HCEC 1CT (cell line): Measurements from ENCODE around the gene KRTAP3-2.
"Not testable (repeated sequence)": the region's sequence is repeated elsewhere in the genome, so short reads cannot be mapped to it uniquely, and the experiment has no call there.

Experiments used
- DNase-seq: peaks from one replicate; pipeline ENCODE4 v3.0.0-alpha.2; 2017

The KRTAP3-2 gene

DNA sequence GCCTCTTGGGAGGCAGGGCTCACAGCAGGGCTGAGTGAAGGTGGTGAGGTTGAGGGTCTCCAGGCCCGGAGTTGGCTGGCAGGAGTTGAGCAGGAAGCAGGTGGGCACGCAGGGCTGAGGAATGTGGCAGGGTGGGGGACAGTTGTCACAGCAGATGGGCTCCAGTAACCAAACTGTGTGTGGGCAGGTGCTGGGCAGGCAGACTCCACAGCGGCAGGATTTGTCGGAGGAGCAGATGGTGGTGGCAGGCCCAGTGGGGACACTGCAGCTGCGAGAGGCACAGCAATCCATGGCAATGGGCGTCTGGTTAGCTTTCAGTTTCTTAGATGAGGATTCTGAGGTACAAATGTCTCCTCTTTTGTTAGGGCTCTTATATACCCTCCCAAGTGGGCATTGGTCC is at the start of gene KRTAP3-2:
Gene KRTAP3-2, minus strand, starts transcription at position 344 of the 400 bp plus-strand sequence. Its CDS starts 53 bp downstream, at position 291.
- not testable (repeated sequence) for DNase-seq

DNA sequence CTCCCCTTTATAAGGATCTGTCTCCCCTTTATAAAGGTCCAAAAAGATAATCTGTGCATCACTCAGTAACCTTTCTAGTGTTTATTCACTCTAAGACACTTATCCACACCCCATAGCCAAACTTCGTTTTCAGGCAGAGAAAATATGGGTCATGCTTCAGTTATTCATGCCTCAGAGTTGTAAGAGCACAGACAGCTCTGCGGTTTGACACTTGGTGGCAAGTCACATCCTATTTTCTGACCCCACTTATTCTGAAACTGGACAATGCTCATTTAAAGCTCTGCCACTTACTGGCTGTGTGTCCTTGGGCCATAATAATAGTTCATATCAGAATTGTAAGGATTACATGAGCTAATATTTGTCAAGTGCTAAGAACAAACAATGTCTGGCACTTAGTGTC is 49.4 kb upstream of the KRTAP3-2 start:
- peak; percentile 91 for DNase-seq

GRCh38 chr17:41048441-41048840 is 48.7 kb upstream of the KRTAP3-2 start:
- DNase-seq = peak; percentile 71

GRCh38 chr17:41046735-41047465 is 47.2 kb upstream of the KRTAP3-2 start, which contains the start of gene KRTAP2-1:
Gene KRTAP2-1 (minus strand): TSS chr17:41047316. CDS start chr17:41047267, 49 bp downstream.
- DNase-seq = not testable (repeated sequence)

DNA sequence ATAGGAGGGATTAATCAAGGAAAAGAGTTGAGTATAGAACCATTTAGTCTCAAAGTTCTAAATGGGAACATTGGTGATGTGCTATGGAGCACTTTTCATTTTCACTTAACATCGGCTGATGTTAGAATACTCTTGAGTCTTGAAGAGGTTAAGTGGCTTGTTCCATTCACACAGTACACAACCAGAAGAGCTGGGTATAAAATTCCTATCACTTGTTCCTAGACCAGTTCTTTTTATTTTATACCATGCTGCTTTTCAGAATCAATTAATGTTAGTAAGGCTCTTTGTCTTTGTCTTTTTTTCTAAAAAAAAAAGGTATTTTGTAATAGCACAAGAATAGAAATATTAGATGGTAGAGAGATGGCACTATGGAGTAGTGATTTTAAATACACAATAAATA is 43.2 kb upstream of the KRTAP3-2 start:
- no peak for DNase-seq

DNA sequence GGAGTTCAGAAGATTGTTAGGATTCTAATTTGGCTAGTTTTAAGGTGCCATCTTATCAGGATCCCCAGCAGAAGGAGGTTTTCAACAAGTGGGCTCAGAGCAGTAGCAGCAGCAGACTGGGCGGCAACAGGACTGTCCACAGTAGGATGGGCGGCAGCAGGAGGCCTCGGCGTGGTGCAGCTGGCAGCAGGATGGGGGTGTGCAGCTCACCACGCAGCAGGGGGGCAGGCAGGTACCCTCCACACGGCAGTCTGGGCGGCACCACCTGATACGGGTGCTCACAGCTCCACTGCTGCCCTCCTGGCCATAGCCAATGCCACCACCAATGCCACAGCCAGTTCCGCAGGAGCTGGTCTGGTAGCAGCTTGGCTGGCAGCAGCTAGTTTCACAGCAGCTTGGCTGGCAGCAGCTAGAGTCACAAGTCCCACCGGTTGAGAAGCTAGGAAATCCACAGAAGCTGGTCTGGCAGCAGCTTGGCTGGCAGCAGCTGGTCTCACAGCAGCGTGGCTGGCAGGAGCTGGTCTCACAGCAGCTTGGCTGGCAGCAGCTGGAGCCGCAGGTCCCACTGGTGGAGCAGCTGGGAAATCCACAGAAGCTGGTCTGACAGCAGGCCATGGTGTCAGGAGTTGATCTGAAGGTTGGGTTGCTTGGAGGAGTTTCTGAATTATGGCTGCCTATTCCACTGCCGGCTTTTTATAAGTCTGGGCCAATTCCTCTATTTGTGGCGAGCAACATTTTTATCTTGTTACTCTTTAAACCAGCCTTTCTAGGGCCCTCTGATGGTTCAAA is 41.3 kb upstream of the KRTAP3-2 start, which contains the start of gene KRTAP1-1:
Gene KRTAP1-1, minus strand, starts transcription at position 668 of the 789 bp plus-strand sequence. Its CDS starts 53 bp downstream, at position 615.
- not testable (repeated sequence) for DNase-seq

DNA sequence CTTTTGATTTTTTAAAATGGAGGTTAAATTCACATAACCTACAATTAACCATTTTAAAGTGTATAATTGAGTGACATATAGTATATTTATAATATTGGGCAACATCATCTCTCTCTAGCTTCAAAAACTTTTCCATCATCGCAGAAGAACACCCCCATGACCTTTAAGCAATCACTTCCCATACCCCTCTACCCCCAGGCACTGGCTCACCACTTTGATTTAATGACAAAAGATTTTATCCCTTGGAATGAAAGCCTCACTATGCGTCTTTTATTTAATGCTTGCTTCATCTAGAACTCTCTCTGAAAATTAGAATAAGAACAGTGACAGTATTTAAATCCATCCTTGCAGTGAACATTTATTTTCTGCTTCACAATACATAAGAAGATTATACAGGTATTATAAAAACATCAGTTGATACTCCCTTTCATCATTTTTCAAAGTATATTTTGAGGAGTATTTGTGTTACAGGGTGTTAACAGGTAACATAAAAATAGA is 38.2 kb upstream of the KRTAP3-2 start:
- DNase-seq = no peak

DNA sequence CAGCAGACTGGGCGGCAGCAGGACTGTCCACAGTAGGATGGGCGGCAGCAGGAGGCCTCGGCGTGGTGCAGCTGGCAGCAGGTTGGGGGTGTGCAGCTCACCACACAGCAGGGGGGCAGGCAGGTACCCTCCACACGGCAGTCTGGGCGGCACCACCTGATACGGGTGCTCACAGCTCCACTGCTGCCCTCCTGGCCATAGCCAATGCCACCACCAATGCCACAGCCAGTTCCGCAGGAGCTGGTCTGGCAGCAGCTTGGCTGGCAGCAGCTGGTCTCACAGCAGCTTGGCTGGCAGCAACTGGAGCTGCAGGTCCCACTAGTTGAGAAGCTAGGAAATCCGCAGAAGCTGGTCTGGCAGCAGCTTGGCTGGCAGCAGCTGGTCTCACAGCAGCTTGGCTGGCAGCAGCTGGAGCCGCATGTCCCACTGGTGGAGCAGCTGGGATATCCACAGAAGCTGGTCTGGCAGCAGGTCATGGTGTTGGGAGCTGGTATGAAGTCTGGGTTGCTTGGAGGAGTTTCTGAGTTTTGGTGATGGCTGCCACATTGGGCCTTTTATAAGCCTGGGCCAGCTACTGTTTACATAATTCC is 34.7 kb upstream of the KRTAP3-2 start, which contains the start of gene KRTAP1-3:
Gene KRTAP1-3, minus strand, starts transcription at position 529 of the 590 bp plus-strand sequence. Its CDS starts 53 bp downstream, at position 476.
- not testable (repeated sequence) for DNase-seq

DNA sequence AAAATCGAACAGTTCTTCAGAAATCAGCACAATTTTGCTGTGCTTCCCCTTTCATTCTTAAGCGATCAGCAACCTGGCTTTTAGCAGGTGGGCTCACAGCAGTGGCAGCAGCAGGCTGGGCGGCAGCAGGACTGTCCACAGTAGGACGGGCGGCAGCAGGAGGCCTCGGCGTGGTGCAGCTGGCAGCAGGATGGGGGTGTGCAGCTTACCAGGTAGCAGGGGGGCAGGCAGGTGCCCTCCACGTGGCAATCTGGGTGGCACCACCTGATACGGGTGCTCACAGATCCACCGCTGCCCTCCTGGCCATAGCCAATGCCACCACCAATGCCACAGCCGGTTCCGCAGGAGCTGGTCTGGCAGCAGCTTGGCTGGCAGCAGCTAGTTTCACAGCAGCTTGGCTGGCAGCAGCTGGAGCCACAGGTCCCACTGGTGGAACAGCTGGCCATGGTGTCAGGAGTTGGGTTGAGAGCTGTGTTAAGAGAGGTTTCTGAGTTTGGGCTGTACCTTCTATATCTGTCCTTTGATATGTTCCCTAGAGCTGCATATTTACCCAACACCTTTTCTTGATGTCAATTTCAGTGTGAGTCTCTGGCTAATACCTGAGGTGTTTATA is 30.0 kb upstream of the KRTAP3-2 start, which contains the start of gene KRTAP1-4:
Gene KRTAP1-4, minus strand, starts transcription at position 563 of the 613 bp plus-strand sequence. Its CDS starts 117 bp downstream, at position 446.
- DNase-seq = no peak

DNA sequence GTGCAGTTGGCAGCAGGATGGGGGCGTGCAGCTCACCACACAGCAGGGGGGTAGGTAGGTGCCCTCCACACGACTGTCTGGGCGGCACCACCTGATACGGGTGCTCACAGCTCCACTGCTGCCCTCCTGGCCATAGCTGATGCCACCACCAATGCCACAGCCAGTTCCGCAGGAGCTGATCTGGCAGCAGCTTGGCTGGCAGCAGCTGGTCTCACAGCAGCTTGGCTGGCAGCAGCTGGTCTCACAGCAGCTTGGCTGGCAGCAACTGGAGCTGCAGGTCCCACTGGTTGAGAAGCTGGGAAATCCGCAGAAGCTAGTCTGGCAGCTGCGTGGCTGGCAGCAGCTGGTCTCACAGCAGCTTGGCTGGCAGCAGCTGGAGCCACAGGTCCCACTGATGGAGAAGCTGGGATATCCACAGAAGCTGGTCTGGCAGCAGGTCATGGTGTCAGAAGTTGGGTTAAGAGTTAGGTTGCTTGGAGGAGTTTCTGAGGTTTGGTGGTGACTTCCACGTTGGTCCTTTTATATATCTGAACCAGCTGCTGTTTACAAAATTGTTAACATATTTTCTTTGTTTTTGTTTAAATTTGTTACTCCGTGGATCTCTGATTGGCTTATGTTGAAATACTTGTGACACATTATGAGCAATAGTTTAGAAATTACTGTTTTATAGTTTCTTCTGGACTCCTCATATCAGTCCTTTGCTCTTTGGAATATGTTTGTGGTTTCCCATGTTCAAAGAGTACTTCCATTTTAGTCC is 27.2 kb upstream of the KRTAP3-2 start, which contains the start of gene KRTAP1-5:
Gene KRTAP1-5, minus strand, starts transcription at position 494 of the 757 bp plus-strand sequence. Its CDS starts 53 bp downstream, at position 441.
- DNase-seq = peak; percentile 99

GRCh38 chr17:41024697-41025096 is 25.0 kb upstream of the KRTAP3-2 start:
- DNase-seq = no peak

DNA sequence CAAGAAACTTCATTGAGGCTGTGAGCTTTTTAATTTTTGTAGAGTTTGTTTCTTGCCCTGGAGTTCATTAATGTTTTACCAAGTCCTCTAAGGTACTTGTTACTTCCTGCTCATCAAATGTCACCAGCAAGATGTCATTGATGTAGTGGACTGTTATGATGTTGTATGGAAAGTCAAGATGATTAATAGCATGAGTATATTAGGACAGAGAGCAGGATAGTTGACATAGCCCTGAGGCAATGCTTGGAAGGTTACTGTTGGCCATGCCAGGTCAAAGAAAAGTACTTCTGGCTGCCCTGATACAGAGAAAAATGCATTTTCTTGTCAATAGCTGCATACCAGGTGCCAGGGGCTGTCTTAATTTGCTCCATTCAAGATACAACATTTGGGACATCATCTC is 20.6 kb upstream of the KRTAP3-2 start:
- DNase-seq = no peak

DNA sequence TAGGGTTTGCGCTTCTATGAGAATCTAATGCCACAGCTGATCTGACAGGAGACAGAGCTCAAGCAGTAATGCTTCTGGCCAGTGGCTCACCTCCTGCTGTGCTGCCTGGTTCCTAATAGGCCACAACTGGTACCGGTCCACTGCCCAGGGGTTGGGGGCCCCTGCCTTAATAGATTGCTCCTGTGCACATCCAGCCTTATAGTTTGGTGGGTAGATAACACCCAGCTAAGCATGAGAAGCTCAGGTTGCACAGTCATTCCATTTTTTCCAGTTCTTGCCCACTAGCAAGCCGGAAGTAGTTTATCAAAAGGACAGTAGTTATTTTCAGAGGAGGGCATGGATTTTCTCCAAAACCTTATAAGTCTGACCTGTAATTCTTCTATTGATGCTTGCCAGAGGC is 19.7 kb upstream of the KRTAP3-2 start:
- DNase-seq = no peak

DNA sequence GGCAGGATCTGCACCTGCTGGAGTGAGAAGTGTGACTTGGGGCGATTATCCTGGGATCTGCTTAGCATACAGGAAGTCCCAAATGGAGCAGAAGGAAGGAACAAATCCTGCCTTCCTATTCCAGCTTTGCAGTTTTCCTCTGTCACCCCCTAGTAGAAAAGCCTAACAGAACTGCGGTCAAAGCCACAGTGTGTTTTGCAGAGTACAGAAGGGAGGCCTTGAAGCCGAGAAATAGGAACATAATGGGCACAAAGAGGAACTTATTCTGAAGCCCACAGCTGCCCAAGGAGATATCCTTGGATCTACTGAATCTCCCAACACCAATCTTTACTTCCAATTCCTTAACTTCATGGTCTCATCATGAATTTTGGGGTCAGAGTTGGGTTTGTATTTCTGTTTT is 18.8 kb upstream of the KRTAP3-2 start:
- no peak for DNase-seq

- DNase-seq = no peak
These were observed 17.0 kb upstream of the KRTAP3-2 start for GRCh38 chr17:41016578-41017215.

- DNase-seq = no peak
These were observed 15.7 kb upstream of the KRTAP3-2 start for GRCh38 chr17:41015454-41015853.

DNA sequence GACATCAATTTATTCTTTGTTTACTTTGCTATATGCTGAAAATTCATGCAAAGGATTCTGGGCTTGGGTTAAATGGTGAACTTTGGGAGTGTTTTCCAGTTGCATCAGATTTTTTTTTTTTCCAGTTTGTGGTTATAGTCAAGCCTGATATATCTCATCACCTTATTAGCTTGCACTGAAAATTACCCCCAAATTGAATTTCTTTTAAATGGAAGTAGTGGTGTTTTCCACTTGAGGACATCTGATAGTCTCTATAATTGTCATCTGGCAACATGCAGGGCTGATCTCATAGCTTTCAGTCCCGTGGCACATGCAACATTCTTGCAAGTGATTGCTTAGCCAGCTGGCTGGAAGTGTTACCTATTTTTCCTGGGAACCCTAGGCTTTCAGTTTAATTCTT is 13.9 kb upstream of the KRTAP3-2 start:
- DNase-seq = peak; percentile 5

GRCh38 chr17:41013181-41013580 is 13.5 kb upstream of the KRTAP3-2 start:
- peak; percentile 48 for DNase-seq

DNA sequence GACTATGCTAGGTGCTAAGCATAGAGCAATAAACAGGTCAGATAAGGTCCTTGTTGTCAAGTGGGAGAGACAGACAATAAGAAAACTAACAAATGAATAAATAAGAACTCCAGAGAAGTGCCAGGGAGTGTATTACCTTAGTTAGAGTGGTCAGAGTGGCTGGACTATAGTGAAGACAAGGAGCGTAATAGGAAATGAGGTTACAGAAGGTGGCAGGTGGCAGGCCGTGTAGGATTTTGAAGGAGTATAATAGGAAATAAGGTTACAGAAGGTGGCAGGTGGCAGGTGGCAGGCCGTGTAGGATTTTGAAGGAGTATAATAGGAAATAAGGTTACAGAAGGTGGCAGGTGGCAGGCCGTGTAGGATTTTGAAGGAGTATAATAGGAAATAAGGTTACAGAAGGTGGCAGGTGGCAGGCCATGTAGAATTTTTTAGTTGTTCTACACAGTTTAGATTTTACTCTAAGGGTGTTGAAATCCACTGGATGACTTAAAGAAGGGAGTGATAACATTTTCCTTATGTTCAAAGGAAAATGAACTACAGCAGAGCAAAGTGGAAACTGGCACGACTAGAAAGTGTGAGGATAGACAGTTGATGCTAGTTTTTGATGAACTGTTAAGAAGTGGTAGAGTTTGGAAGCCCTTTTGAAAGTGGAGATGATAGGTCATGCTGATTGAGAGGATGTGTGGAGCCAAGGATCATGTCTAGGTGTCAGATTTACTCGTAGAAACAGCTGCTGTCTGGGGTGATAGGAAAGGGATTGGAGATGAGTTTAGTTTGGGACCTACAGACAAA is 12.8 kb upstream of the KRTAP3-2 start:
- DNase-seq = no peak

- no peak for DNase-seq
These were observed 10.7 kb upstream of the KRTAP3-2 start for GRCh38 chr17:41010441-41010840.
